Left ventricle myocardium superior (tissue), 1 donor: ENCODE results near the gene FIG4. TPM values are rescaled to one million over a fixed set of nuclear protein-coding genes. Genes with fewer than 3 reads are reported as not detected.
"Not testable (repeated sequence)": the region's sequence is repeated elsewhere in the genome, so short reads cannot be mapped to it uniquely, and the experiment has no call there.

ENCODE experiments used
- ATAC-seq: fragments of 200-7000 bp; cut with Tn5 transposase; one replicate; pipeline ENCODE4 v1.9.1; 2020; ENCODE audit warnings: mild to moderate bottlenecking, moderate library complexity
- DNase-seq: peaks from one replicate; pipeline ENCODE4 v3.0.0-alpha.2; 2020
- intact Hi-C: fragments of 100-400 bp; cut with micrococcal nuclease; formaldehyde crosslinking; loops from one replicate; pipeline ENCODE4 v1.11.0; 2022
- total RNA-seq: library from RNA; stranded (reverse); fragmentation: NEBNext Ultra II Directional; extraction: Animal tissue kit (Norgen Biotek cat#: 25700); gene quantifications from one replicate; pipeline ENCODE4 v1.2.1, GENCODE V29; 2021
- donor health status: DM: no; HTN: yes; CAD: no; lungs with severe emphysema.

The FIG4 gene
- total RNA-seq, 1 donor from 2014 or later, result 8.9 TPM

GRCh38 chr6:109740787-109741186 lies 49.7 kb downstream of the FIG4 start:
- no peak for DNase-seq
- intact Hi-C loops, result no loop called here
- no peak for ATAC-seq

- no peak for DNase-seq
- intact Hi-C loops, result no loop called here
- no peak for ATAC-seq
Observed at GRCh38 chr6:109743739-109744138, 52.6 kb downstream of the FIG4 start.

- ATAC-seq, intact Hi-C loops, DNase-seq: not testable (repeated sequence)
Observed at GRCh38 chr6:109744779-109745178, 53.7 kb downstream of the FIG4 start.

- intact Hi-C loops, result no loop called here
- ATAC-seq (no peak), DNase-seq (no peak)
Observed at GRCh38 chr6:109747221-109747620, 56.1 kb downstream of the FIG4 start.

GRCh38 chr6:109759098-109759955 lies 68.2 kb downstream of the FIG4 start:
- intact Hi-C loops, result no loop called here
- ATAC-seq, result no peak
- no peak for DNase-seq

GRCh38 chr6:109760208-109760607 lies 69.1 kb downstream of the FIG4 start:
- ATAC-seq, result peak; percentile 27
- DNase-seq, result no peak
- intact Hi-C loops, result no loop called here

GRCh38 chr6:109762166-109762565 lies 71.1 kb downstream of the FIG4 start:
- ATAC-seq (no peak), DNase-seq (no peak)
- intact Hi-C loops, result no loop called here

- ATAC-seq (no peak), DNase-seq (no peak)
- intact Hi-C loops, result no loop called here
Observed at GRCh38 chr6:109762769-109763441, 71.8 kb downstream of the FIG4 start.

- intact Hi-C loops, result no loop called here
- DNase-seq, result no peak
- ATAC-seq, result peak; percentile 25
Observed at GRCh38 chr6:109766167-109766566, 75.1 kb downstream of the FIG4 start.

- intact Hi-C loops, result no loop called here
- ATAC-seq, result no peak
- DNase-seq, result no peak
Observed at GRCh38 chr6:109767961-109768360, 76.9 kb downstream of the FIG4 start.

GRCh38 chr6:109768485-109768884 lies 77.4 kb downstream of the FIG4 start:
- ATAC-seq (no peak), DNase-seq (no peak)
- intact Hi-C loops, result no loop called here

GRCh38 chr6:109769213-109769612 lies 78.1 kb downstream of the FIG4 start:
- intact Hi-C loops, result no loop called here
- DNase-seq (no peak), ATAC-seq (no peak)

GRCh38 chr6:109770047-109770446 lies 79.0 kb downstream of the FIG4 start:
- DNase-seq (no peak), ATAC-seq (no peak)
- intact Hi-C loops, result no loop called here

GRCh38 chr6:109770779-109771178 lies 79.7 kb downstream of the FIG4 start:
- intact Hi-C loops, result no loop called here
- no peak for ATAC-seq
- DNase-seq, result no peak

GRCh38 chr6:109771939-109772755 lies 81.1 kb downstream of the FIG4 start:
- intact Hi-C loops, DNase-seq: not testable (repeated sequence)
- peak; percentile 15 for ATAC-seq

- DNase-seq (peak; percentile 81), ATAC-seq (peak; percentile 98)
- intact Hi-C loops, result no loop called here
Observed at GRCh38 chr6:109772883-109773431, 81.9 kb downstream of the FIG4 start.

GRCh38 chr6:109781001-109781400 lies 89.9 kb downstream of the FIG4 start:
- DNase-seq, result no peak
- intact Hi-C loops, result no loop called here
- ATAC-seq, result no peak

- intact Hi-C loops, result no loop called here
- ATAC-seq (no peak), DNase-seq (no peak)
Observed at GRCh38 chr6:109782491-109782999, 91.4 kb downstream of the FIG4 start.

- intact Hi-C loops, result no loop called here
- no peak for ATAC-seq
Observed at GRCh38 chr6:109783250-109783986, 92.3 kb downstream of the FIG4 start.

More at GRCh38 chr6:109783250-109783986, 92.3 kb downstream of the FIG4 start:
- no peak for DNase-seq
